ENCODE data around the gene ID4.
A peak's percentile ranks its signal among the peaks of the same experiment; 100 is the strongest.

Gene ID4, protein sequence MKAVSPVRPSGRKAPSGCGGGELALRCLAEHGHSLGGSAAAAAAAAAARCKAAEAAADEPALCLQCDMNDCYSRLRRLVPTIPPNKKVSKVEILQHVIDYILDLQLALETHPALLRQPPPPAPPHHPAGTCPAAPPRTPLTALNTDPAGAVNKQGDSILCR

DNA sequence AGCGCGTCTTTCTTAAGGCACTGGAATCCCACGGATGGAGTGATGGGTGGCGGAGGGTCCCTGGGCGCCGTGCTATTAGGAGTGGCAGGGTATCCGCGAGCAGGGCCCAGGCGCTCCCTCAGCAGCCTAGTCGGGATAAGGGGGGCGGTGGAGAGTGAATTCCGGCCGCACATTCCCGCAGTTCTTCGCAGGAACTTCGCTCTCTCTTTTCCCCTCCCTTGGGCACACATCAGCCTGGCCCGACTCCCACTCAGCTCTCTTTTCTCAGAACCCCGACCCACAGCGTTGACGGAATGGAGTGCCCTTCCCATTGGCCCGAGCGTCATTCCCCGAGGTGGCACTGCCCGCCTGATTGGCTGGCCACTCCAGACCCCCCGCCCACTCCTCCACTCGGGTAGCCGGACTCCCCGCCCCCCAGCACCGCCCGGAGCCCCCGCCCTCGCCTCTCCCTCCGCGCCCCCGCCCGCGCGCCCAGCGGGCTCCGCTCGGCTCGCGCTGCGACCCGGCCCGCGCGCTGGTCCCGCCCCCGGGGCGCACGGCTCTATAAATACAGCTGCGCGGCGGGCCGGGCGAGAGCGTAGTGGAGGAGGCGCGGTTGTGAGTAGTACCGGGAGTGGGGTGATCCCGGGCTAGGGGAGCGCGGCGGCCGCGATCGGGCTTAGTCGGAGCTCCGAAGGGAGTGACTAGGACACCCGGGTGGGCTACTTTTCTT, at the start of gene ID4:
Gene ID4 (plus strand): TSS at position 572 of the 712 bp plus-strand sequence. CDS start 385 bp downstream, outside the sequence.
- Histone ChIP-seq H3K4me3 (peak within 1 kb of the TSS; percentile 58 to 76 (median 70)), H4K20me1 (no peaks in the 10 kb centered on the region), H3K27ac (peak within 1 kb of the TSS in 8 of 11 experiments; percentile 29 to 67 (median 50); a peak in 10 of 22 replicates), H3K27me3 (peaks cover 0 to 30% (median 19%) of the 10 kb centered on the region in 11 experiments; a peak in 14 of 22 replicates), H3K4me2 (peak within 1 kb of the TSS; percentile 91 to 100 (median 97)), H3K4me1 (peaks cover 0 to 57% (median 33%) of the 10 kb centered on the region in 10 experiments; a peak in 13 of 20 replicates), H3K9me3 (replicated peaks in 1 of 11) (peaks cover 0 to 15% (median 10%) of the 10 kb centered on the region in 11 experiments; a peak in 14 of 22 replicates), H3K36me3 (no peaks in the 10 kb centered on the region), H3K9ac (peak within 1 kb of the TSS; percentile 56 to 80 (median 71))
- TF ChIP-seq Cebpa-rat (IDR thresholded peaks at IDR 0.05), result no peak

DNA sequence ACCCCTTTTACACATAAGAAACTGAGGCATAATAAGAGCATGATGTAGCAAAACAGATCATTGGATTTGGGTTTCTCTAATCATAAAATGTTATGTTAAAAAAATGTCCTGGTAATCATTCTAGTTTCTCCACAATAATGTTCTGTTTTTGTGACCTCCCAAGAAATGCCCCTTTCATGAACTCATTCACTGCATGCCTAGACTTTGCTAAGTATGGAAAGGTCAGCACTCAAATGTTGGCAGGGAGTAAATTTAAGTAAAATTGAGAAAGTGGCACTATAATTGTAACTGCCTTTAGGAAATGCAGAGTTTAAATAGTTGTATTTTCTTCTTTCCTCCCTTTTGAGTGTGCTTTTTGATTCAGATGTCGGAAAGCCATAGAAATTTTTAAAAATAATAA, 48.5 kb upstream of the ID4 start:
- Histone ChIP-seq H3K36me3 (no peaks in the 10 kb centered on the region), H3K4me3 (no peak overlapping the region), H3K4me2 (no peak overlapping the region)

DNA sequence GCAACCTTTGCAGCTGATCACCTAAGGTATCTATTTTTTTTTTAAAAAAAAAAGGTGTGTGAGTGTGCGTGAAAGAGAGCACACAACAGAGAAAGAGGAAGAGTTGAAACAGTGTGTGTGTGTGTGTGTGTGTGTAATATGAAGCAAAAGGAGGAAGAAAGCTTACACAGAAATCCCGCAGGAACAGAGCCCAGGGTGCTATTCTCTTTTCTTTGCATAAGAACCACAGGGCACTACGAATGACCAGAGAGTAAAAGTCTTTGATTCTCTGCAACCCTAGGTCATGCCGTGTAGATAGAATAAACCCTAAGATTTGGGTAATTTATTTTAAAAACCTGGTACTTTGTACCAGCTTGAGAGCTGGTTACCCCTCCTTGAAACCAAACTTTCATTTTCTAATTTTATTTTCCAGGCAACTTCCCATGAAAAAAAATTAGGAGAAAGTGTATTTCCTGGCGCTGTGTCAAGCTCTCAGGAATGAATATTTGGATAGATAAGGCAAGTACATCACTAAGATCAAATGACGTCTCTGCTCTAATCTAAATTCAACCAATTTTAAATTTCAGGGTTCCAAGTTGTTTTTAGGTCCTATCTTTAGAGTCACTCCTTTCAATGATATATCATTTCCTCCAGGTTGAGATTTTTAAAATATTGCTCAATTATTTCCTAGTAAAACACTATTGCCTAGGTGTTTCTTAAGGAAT, 47.9 kb upstream of the ID4 start:
- H3K27me3 ChIP-seq, result no peaks in the 10 kb centered on the region
- no peaks in the 10 kb centered on the region for H3K9me3 ChIP-seq (replicated peaks in 1 of 11)
- H3K4me1 ChIP-seq, result peaks cover 0 to 8% (median 0%) of the 10 kb centered on the region in 10 experiments; a peak in 2 of 20 replicates
- TF ChIP-seq Cebpa-rat (IDR thresholded peaks at IDR 0.05), result no peak
- no peak overlapping the region for H3K4me3 ChIP-seq
- H3K27ac ChIP-seq, result no peak overlapping the region
- H4K20me1 ChIP-seq, result no peaks in the 10 kb centered on the region
- H3K9ac ChIP-seq, result no peak overlapping the region
- H3K4me2 ChIP-seq, result peak overlapping the region in 2 of 11 experiments; percentile 1 to 16; a peak in 3 of 22 replicates
- no peaks in the 10 kb centered on the region for H3K36me3 ChIP-seq

More for the DNA sequence above, 48.5 kb upstream of the ID4 start:
- no peak overlapping the region for H3K9ac ChIP-seq
- no peak for TF ChIP-seq Cebpa-rat (IDR thresholded peaks at IDR 0.05)
- no peaks in the 10 kb centered on the region for H3K27me3 ChIP-seq
- H3K4me1 ChIP-seq, result peaks cover 0 to 8% (median 0%) of the 10 kb centered on the region in 10 experiments; a peak in 2 of 20 replicates
- H3K27ac ChIP-seq, result no peak overlapping the region
- no peaks in the 10 kb centered on the region for H4K20me1 ChIP-seq
- H3K9me3 ChIP-seq (replicated peaks in 1 of 11), result no peaks in the 10 kb centered on the region

DNA sequence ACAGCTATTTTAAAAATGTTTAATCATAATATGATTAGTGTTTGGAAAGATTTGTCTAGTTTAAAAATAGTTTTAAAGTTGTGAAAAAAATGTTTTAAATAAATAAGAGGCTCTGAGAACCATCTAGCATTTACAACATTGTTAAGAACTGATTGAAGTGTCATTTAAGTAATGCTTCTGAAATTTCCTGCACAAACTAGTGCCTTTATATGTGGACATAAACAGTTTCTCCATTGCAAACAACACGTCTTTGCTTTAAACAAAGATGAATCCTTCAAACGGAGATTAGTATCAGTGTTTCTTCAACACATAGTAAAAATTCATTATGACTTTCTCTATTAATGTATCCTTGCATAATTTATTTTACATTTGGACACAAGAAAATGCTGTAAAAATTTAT, 45.9 kb upstream of the ID4 start:
- Histone ChIP-seq H3K9me3 (replicated peaks in 1 of 11) (peaks cover 0 to 6% (median 1%) of the 10 kb centered on the region in 11 experiments; a peak in 4 of 22 replicates), H3K4me1 (peaks cover 0 to 8% (median 0%) of the 10 kb centered on the region in 10 experiments; a peak in 2 of 20 replicates), H3K36me3 (no peaks in the 10 kb centered on the region), H3K4me3 (no peak overlapping the region), H3K27ac (no peak overlapping the region), H3K9ac (no peak overlapping the region), H3K27me3 (no peaks in the 10 kb centered on the region), H3K4me2 (no peak overlapping the region), H4K20me1 (no peaks in the 10 kb centered on the region)
- no peak for TF ChIP-seq Cebpa-rat (IDR thresholded peaks at IDR 0.05)

DNA sequence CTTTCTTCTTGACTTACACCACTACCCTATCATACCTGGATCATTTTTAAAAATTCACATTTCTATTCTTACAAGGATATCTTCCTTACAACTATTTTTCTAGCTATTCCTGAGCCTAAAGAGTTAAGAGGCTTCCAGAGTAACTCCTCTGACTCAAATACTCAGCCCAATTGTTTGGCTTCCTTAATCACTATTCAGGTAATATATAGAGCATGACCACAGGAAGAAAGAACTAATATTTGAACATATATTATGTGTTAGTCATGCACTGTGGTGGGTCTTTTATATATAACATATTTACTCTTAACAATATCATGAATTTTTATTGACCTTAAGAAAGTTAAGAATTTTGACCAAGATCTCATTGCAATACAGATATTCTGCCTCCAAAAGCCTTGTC, 42.0 kb upstream of the ID4 start:
- Histone ChIP-seq H3K4me2 (no peak overlapping the region), H3K27me3 (no peaks in the 10 kb centered on the region), H3K4me1 (no peaks in the 10 kb centered on the region), H3K9me3 (replicated peaks in 1 of 11) (peaks cover 0 to 19% (median 11%) of the 10 kb centered on the region in 11 experiments; a peak in 12 of 22 replicates), H3K9ac (no peak overlapping the region), H3K36me3 (no peaks in the 10 kb centered on the region), H3K4me3 (no peak overlapping the region), H3K27ac (no peak overlapping the region), H4K20me1 (no peaks in the 10 kb centered on the region)
- TF ChIP-seq Cebpa-rat (IDR thresholded peaks at IDR 0.05), result no peak

DNA sequence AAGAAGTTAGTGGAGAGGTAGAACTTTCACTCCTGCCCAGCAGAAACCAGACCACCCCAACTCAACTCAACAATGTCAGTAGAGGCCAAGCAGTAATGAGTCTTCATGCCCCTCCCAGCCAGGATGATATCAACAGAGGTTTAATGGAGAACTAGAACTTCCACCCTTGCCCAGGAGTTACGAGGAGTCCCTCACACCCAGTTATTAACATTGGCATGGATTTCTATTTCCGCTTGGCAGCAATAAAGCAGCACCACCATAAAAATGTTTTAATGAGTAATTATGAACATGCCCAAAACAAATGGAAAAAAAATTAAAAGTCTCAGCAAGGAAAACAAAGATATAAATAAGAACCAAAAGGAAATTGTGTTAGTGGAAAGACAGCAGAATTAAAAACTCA, 40.7 kb upstream of the ID4 start:
- no peaks in the 10 kb centered on the region for H3K36me3 ChIP-seq
- no peak for TF ChIP-seq Cebpa-rat (IDR thresholded peaks at IDR 0.05)
- H3K4me1 ChIP-seq, result no peaks in the 10 kb centered on the region
- no peak overlapping the region for H3K4me2 ChIP-seq
- no peaks in the 10 kb centered on the region for H3K27me3 ChIP-seq
- H3K9ac ChIP-seq, result no peak overlapping the region
- H3K27ac ChIP-seq, result no peak overlapping the region
- no peaks in the 10 kb centered on the region for H4K20me1 ChIP-seq
- no peak overlapping the region for H3K4me3 ChIP-seq
- H3K9me3 ChIP-seq (replicated peaks in 1 of 11), result peaks cover 0 to 19% (median 11%) of the 10 kb centered on the region in 11 experiments; a peak in 12 of 22 replicates

DNA sequence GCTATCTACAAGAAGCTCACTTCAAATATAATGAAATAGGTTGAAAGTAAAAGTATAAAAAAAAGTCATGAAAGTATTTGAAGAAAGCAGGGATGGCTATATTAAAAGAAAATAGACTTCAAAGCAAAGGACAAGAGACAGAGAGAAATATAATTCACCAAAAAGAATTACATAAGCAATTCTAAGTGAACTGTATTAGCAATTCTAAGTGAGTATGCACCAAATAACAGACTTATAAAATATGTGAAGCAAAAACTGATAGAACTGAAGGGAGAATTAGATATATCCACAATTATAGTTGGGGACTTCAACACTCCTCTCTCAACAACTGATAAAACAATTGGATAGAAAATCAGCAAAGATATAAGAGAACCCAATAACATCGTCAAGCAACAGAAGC, 38.8 kb upstream of the ID4 start:
- H3K27me3 ChIP-seq, result peaks cover under 1 to 8% (median 3%) of the 10 kb centered on the region in 11 experiments; a peak in 18 of 22 replicates
- no peak for TF ChIP-seq Cebpa-rat (IDR thresholded peaks at IDR 0.05)

DNA sequence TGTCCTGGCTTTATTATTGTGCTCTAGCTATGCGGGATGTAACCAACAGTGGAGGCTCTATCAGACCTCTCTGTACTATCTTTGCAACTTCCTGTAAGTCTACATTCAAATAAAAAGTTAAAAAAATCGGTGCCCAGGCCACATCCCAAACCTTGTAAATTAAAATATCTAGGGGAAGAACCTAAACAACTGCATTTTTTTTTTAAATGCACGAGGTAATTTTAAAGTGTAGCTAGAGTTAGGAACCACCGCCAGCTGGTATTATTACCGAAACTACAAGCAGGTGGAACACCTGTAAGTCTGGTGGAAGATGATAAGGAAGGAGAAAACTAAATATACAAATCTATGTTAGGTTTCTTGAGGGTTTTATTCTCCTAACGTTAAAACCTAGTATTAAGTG, 34.5 kb upstream of the ID4 start:
- H3K4me1 ChIP-seq, result peaks cover 6 to 16% (median 12%) of the 10 kb centered on the region in 10 experiments; a peak in 17 of 20 replicates
- H3K4me3 ChIP-seq, result no peak overlapping the region
- H4K20me1 ChIP-seq, result no peaks in the 10 kb centered on the region; a peak in 1 of 22 replicates
- H3K27me3 ChIP-seq, result peaks cover 9 to 30% (median 19%) of the 10 kb centered on the region in 11 experiments; a peak in 20 of 22 replicates
- peaks cover 0 to under 1% (median 0%) of the 10 kb centered on the region in 11 experiments; a peak in 2 of 22 replicates for H3K9me3 ChIP-seq (replicated peaks in 1 of 11)
- no peak overlapping the region for H3K27ac ChIP-seq
- H3K4me2 ChIP-seq, result no peak overlapping the region
- no peak overlapping the region for H3K9ac ChIP-seq
- no peaks in the 10 kb centered on the region for H3K36me3 ChIP-seq
- no peak for TF ChIP-seq Cebpa-rat (IDR thresholded peaks at IDR 0.05)

More for the DNA sequence above, 38.8 kb upstream of the ID4 start:
- no peak overlapping the region for H3K27ac ChIP-seq
- H3K4me1 ChIP-seq, result no peaks in the 10 kb centered on the region
- no peak overlapping the region for H3K4me2 ChIP-seq
- H3K36me3 ChIP-seq, result no peaks in the 10 kb centered on the region
- no peak overlapping the region for H3K9ac ChIP-seq
- no peaks in the 10 kb centered on the region; a peak in 1 of 22 replicates for H4K20me1 ChIP-seq
- H3K4me3 ChIP-seq, result no peak overlapping the region
- H3K9me3 ChIP-seq (replicated peaks in 1 of 11), result peaks cover 0 to 19% (median 11%) of the 10 kb centered on the region in 11 experiments; a peak in 12 of 22 replicates
